ENCODE data around the gene NHLRC4.

NHLRC4 gene

GRCh38 chr16:566475-567372 is at the start of gene NHLRC4:
Gene NHLRC4 (plus strand): TSS chr16:567005. CDS start chr16:568048, 1,043 bp downstream.
- peak in 1 of 2 donors; percentile 39 for DNase-seq (ENCODE audit: extremely low read depth in 1 of 2, low read depth in 1 of 2)

- no peak for DNase-seq (ENCODE audit: extremely low read depth in 1 of 2, low read depth in 1 of 2)
Observed at GRCh38 chr16:518858-519257, 47.9 kb upstream of the NHLRC4 start.

- DNase-seq (ENCODE audit: extremely low read depth in 1 of 2, low read depth in 1 of 2), result no peak
Observed at GRCh38 chr16:519425-519824, 47.4 kb upstream of the NHLRC4 start.

GRCh38 chr16:519841-520687 is 46.7 kb upstream of the NHLRC4 start:
- no peak for DNase-seq (ENCODE audit: extremely low read depth in 1 of 2, low read depth in 1 of 2)

DNA sequence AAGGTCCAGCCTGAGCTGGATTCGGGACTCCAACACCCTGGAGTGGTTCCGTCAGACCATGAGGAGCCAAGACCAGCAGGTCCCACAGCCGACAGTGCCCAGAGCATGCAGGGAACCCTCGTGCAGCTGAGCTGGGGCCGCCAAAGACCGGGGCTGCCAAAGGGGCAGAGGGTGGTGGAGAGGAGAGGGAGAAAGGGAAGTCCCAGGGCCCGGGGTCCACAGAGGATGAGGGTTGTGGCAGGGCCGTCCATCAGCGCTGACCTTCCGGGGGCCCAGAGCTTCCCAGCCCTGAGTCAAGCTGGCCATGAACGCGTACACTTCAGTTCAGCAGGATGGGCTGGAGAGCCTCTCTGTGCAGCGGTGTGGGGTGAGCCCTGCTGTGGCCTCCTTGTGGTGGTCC is 46.0 kb upstream of the NHLRC4 start:
- no peak for DNase-seq (ENCODE audit: extremely low read depth in 1 of 2, low read depth in 1 of 2)

DNA sequence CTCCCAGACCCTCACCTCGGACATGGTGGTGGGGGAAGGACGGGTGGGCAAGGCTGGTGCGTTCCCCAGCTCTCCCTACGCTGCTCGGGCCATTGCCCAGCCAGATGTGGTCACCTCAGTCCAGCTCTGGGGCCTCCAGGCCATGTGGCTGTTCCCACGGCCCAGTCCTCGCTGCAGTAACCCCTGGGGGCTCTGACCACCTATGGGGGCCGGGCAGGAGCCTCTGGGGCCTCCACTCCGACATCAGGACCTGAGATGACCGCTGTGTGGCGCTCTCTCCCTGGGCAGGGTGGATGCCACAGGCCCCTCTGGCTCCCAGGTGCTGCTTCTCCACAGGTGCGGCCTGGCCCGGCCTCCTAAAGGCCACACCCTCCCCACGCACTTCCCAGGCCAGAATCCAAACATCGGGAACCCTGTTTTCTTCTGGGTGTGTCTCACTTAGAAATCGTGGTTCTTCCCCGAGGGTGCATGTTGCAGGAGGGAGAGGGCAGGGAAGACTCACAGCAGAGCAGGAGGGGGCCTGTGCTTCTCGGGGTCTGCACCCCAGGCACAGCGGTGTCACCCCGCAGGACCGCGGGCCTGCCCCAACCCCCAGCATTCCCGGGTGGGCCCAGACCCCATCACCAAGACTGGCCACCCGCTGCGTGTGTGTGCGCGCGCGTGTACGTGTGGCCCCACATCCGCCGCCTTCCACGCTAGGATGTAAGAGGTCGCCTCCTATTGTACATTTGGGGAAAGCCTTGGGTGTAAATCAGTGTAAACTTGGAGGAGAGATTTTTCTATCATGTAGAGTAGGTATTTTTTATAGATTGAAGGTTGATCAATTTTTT is 45.2 kb upstream of the NHLRC4 start:
- no peak for DNase-seq (ENCODE audit: extremely low read depth in 1 of 2, low read depth in 1 of 2)

DNA sequence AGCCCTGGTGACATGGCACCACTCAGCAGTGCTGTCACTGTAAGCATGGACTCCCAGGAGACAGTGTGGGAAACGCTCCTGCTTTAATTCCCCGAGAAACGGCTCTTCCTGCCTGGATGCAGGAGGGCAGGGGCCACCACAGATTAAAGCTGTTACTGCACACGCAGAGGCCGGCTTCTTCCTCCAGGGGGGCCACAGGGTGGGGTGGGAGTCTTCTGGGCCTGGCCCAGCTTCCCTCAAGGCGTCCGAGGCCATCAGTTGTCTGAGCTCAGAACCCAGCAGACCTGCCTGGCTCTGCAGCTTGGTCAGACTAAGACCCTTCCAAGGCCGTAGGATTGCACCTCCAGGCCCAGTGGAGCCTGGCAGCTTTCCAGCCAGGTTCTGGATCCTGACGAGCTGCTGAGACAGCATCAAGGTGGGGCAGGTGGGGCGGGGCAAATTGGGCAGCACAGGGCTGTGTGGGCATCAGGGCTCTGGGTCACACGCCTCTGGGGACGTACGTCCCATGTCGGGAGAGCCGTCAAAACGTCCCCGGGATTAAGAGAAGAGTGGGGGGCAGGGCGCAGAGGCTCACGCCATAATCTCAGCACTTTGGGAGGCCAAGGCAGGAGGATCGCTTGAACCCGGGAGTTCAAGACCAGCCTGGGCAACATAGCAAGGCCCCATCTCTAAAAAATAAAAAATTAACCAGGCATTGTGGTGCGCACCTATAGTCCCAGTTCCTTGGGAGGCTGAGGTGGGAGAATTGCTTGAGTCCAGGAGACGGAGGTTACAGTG is 44.3 kb upstream of the NHLRC4 start:
- no peak for DNase-seq (ENCODE audit: extremely low read depth in 1 of 2, low read depth in 1 of 2)

GRCh38 chr16:523097-523741 is 43.6 kb upstream of the NHLRC4 start:
- no peak for DNase-seq (ENCODE audit: extremely low read depth in 1 of 2, low read depth in 1 of 2)

DNA sequence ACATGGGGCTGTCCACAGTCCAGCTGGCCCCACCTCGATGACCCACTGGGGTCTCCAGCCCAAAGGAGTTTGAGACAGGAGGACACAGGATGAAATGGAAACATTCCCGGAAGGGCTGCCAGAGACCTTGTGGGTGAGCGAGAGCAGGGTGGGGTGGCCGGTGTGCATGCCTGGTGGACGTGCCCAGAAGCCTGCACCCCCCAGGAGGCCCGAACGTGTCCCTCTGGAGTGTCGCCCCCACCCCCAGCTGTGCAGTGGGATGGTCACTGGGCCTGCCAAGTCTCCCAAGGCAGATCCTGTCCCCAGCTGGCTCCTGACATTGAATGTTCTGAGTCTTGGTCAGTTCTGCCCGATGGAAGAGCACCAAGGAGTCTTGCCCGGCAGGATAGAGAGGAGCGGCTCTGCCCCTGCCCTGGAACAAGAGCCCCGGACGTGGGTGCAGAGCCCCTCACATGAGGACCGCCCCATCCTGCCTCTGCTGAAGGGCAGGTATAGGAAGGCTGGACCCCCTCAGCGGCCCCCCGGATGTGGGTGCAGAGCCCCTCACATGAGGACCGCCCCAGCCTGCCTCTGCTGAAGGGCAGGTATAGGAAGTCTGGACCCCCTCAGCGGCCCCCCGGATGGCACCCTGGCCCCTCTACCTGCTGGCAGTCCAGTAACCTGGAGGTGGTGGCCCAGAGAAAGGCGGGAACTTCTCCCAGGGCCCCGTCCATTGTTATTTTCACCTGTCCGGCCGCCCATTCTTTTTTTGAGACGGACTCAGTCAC is 42.3 kb upstream of the NHLRC4 start:
- DNase-seq (ENCODE audit: extremely low read depth in 1 of 2, low read depth in 1 of 2), result no peak

- DNase-seq (ENCODE audit: extremely low read depth in 1 of 2, low read depth in 1 of 2), result no peak
Observed at GRCh38 chr16:525123-525519, 41.7 kb upstream of the NHLRC4 start.

DNA sequence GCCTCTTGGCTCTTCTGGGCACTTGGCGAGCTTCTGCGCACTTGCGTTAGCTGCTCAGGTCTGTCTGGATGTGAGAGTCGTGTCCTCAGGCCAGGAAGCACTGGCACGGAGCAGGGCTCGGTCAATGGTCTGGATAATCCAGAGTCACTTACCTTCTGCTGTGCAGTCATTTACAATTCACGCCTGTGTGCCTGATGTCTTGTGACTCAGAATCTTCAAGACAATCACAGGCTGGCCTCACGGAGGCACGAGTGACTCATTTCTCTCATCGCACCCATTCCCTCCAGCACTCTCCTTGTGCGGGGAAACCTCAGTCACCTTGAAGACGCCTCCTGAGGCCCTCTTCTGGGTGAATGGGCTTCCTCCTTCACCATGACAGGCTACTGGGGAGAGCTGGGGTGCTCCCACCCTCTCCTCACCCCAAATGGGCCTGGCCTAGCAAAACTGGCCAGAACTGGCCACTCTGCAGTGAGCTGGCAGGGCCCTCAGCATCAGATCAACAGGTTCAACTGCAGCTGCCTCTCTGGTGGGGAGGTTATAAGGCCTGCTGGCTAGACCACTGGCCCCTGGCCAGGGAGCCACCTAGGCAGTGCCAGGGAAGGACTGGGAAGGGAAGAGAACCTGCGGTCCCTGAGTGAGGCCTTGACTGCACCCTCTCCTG is 41.2 kb upstream of the NHLRC4 start:
- peak; percentile 59 to 82 for DNase-seq (ENCODE audit: extremely low read depth in 1 of 2, low read depth in 1 of 2)

DNA sequence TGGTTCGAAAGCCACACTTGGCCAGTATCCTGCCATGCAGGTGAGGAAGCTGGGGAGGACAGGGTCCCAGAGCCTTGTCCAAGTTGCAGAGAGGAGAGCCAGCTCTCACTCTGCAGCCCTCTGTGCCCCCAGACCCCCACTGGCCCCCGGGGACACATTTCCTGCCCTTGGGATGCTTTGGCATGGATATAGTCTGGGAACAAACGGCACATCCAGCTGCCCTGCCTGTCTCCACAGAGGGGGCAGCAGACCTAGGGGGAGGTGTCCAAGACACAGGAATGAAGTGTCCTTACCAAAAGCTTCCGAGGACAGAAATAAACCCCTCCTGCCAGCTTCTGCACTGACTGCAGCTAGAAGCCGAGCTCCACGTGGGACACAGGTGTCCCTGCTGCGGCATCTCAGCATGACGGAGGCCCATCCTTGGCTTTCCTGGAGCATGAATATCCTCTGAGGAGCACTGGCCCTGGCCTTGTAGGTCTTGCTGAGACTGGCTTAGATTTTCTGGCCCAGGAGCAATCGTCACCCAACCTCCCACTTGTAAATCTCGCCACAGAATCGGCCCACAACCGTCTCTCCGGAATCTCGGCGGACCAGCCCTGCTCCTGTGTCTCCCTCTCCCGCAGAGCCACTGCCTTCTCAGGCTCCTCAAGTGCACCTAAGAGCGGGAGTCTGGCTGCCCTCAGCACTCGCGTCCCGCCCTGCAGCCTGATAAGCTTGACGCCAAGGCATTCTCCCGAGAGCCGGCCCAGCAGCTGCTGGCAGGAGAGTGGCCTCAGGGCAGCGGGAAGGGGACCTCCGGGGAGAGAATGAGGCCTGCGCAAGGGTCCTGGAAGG is 40.4 kb upstream of the NHLRC4 start:
- DNase-seq (ENCODE audit: extremely low read depth in 1 of 2, low read depth in 1 of 2), result no peak

- DNase-seq (ENCODE audit: extremely low read depth in 1 of 2, low read depth in 1 of 2), result peak; percentile 72 to 75
Observed at GRCh38 chr16:527015-527903, 39.5 kb upstream of the NHLRC4 start, which contains the start of gene CAPN15. Gene CAPN15 (plus strand): TSS chr16:527712. CDS start chr16:546839, 19,127 bp downstream.

DNA sequence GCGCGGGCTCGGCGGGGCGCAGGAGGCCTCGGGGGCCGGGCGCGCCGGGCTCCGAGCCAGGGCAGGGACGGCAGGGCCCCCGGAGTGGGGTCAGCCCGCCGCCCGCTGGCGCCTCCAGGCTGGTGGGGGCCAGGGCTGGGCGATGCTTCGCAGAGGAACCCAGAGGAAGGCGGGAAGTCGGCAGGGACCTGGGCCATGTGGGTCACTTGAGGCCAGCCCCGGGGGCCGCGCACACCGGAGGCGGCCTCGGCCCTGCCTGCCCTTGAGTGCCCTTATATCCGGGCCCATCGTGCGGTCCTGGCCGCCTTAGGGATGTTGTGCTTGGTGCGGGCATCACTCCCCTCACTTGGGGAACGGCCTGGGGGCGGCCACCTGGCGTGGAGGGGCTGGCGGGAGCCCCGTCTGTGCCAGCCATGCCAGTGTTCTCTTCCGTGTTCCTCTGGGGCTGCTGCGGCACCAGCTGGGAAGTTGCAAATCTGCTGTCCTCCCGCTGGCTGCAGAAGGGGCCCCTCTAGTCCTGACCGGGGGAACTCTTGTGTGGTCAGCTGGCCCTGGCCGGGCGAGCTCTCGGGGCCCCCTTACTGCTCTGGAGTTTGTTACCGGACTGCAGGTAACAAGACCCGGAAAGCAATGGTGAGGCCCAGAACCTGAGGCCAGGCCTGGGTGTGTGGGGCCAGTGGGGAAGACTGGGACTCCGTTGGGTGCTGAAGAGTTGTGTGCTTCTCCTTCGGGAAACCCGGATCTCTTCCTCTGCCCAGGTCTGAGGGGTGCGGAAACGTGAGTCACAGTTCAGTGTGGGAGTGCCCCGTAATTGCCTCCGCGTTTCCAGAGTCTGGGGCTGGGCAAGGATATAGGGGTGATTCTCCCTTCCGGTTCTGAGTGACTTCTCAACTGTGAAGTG is 38.4 kb upstream of the NHLRC4 start:
- peak in 1 of 2 donors; percentile 39 for DNase-seq (ENCODE audit: extremely low read depth in 1 of 2, low read depth in 1 of 2)

GRCh38 chr16:529012-529575 is 37.7 kb upstream of the NHLRC4 start:
- DNase-seq (ENCODE audit: extremely low read depth in 1 of 2, low read depth in 1 of 2), result no peak

All from stimulated activated CD8-positive, alpha-beta memory T cell treated with anti-CD3 and anti-CD28 coated beads, Interleukin-7, amount 100 ng/mL, for 48 hours (primary cell).